Fibroblast of mammary gland (primary cell): ENCODE data around the gene RAD9A.

Source experiments
- DNase-seq: peaks from one replicate; pipeline ENCODE4 v3.0.0-alpha.2; 2010; ENCODE audit warnings: low read depth
- H3K4me3 ChIP-seq: 2 replicates; pipeline ENCODE4 v1.5.1; 2011; ENCODE audit warnings: low read depth, mild to moderate bottlenecking, low read length, moderate library complexity; ENCODE audit not compliant: control insufficient read depth
- TF ChIP-seq, protein P1 (sequence below): conservative IDR thresholded peaks from 2 replicates; pipeline ENCODE4 v1.5.1; 2011; ENCODE audit warnings: low read depth, low read length, inconsistent platforms; ENCODE audit not compliant: control insufficient read depth, insufficient read depth

Gene RAD9A

DNA sequence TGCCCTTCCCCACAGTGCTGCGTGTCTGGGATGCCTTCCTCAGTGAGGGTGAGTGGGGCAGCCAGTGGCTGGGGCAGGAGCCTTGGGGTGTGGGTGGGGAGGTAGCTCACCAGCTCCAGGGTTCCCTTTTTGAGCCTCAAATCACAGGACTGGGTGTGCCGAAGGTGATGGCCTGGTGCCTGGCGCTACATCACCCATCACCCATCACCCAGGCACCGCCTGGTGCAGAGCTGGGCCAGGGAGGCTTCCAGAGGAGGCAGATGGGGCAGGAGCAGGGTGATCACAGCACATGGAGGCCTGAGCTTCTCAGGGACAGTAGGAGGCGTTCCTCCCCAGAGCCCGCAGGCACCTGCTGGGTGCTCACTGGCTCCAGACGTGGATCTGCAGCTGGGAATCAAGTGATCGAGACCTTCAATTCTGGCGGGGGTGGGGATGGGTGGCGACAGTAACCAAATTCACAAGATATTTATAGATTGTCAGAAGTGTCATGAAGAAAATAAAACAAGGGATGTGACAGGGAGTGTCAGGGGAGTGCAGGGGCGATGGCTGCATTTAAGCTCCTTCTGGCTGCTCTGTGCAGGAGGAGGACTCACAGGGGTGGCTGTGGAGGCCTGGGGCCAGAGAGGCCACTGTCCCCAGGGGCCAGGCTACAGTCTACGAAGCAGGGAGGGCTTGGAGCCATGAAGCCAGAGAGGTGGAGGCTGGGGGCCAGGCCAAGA, 15.3 kb downstream of the RAD9A start:
- H3K4me3 ChIP-seq, result no peak overlapping the region

GRCh38 chr11:67407688-67408163, 15.9 kb downstream of the RAD9A start:
- TF ChIP-seq, protein P1, sequence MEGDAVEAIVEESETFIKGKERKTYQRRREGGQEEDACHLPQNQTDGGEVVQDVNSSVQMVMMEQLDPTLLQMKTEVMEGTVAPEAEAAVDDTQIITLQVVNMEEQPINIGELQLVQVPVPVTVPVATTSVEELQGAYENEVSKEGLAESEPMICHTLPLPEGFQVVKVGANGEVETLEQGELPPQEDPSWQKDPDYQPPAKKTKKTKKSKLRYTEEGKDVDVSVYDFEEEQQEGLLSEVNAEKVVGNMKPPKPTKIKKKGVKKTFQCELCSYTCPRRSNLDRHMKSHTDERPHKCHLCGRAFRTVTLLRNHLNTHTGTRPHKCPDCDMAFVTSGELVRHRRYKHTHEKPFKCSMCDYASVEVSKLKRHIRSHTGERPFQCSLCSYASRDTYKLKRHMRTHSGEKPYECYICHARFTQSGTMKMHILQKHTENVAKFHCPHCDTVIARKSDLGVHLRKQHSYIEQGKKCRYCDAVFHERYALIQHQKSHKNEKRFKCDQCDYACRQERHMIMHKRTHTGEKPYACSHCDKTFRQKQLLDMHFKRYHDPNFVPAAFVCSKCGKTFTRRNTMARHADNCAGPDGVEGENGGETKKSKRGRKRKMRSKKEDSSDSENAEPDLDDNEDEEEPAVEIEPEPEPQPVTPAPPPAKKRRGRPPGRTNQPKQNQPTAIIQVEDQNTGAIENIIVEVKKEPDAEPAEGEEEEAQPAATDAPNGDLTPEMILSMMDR, result no peak
- DNase-seq, result no peak
- no peak overlapping the region for H3K4me3 ChIP-seq

More for the DNA sequence above, 15.3 kb downstream of the RAD9A start:
- TF ChIP-seq, protein P1, result no peak
- DNase-seq, result no peak

DNA sequence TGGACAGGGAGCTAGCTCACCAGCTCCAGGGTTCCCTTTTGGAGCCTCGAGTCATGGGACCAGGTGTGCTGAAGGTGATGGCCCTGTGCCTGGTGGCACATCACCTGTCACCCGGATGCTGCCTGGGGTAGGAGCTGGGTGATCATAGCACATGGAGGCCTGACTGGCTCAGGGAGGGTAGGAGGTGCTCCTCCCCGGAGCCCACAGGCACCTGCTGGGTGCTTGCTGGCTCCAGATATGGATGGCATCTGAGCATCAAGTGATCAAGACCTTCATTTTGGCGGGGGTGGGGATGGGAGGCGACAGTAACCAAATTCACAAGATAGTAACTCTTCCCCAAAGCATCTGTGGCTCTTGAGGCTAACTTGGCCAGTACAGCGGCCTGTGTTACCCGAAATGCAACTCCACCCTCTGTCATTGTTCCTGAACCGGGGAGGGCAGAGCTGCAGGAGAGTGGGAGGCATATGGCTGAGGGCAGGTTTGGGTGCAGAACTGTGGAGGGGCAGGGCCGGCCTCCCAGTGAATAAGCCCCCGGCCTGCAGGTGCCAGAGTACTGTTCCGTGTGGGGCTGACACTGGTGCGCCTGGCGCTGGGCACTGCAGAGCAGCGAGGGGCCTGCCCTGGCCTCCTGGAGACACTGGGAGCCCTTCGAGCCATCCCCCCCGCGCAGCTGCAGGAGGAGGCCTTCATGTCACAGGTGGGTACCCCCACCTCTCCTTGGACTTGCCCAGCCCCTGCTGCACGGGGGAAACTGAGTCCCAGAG, 16.8 kb downstream of the RAD9A start:
- TF ChIP-seq, protein P1, result no peak
- no peak overlapping the region for H3K4me3 ChIP-seq
- no peak for DNase-seq

DNA sequence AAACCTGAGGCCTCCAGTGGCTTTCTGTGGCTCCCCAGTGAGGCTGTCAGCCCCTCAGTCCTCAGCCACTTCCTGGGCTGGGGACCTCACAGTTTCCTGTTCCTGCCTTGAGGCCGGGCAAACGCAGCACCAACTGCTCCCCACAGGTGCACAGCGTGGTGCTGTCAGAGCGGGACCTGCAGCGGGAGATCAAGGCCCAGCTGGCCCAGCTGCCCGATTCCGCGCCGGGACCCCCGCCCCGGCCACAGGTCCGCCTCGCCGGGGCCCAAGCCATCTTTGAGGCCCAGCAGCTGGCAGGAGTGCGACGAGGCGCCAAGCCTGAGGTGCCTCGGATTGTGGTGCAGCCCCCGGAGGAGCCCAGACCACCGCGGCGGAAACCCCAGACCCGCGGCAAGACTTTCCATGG, 17.5 kb downstream of the RAD9A start:
- DNase-seq, result no peak
- no peak overlapping the region for H3K4me3 ChIP-seq

GRCh38 chr11:67409781-67410368, 18.1 kb downstream of the RAD9A start:
- H3K4me3 ChIP-seq, result no peak overlapping the region
- TF ChIP-seq, protein P1, result no peak
- DNase-seq, result no peak

More for the DNA sequence above, 17.5 kb downstream of the RAD9A start:
- TF ChIP-seq, protein P1, result no peak

DNA sequence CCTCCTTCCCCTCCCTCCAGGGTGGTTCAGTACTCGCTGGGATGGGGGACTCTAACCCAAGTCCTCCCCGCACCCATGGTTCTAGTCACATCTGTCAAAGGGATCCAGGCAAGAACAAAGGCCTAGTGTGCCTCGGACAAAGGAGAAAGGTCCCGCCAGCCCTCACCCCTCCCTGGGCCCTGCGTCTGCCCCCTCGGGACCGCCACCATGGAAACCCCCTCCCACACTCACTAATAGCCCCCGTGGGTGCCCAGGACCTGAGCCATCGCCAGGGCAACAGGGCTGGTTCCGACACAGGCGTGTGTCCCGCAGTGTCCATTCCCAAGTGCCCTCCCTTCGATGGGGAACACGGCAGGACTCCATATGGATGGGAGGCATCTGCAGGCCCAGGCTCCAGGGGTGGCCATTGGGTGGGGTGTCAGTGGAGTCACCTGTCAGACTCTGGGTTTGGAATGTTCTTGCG, 18.6 kb downstream of the RAD9A start:
- TF ChIP-seq, protein P1, result no peak
- H3K4me3 ChIP-seq, result no peak overlapping the region

More for the DNA sequence above, 18.6 kb downstream of the RAD9A start:
- no peak for DNase-seq
